ENCODE results near the gene RCHY1.
"Not testable (repeated sequence)": the region's sequence is repeated elsewhere in the genome, so short reads cannot be mapped to it uniquely, and the experiment has no call there.

The RCHY1 gene

GRCh38 chr4:75519452-75519851, 5.2 kb upstream of the RCHY1 start:
- H3K4me1 ChIP-seq (ENCODE audit: control extremely low read depth in 1 of 4, control insufficient read depth in 4 of 4, insufficient read depth in 4 of 4, low read length in 3 of 4); H3K27ac ChIP-seq (ENCODE audit: insufficient read depth in 1 of 2, low read depth in 1 of 2, low read length in 2 of 2, poor library complexity in 1 of 2, severe bottlenecking in 2 of 2); H3K4me3 ChIP-seq (ENCODE audit: control insufficient read depth in 1 of 7, extremely low read depth in 1 of 7, insufficient read depth in 4 of 7, low read depth in 2 of 7, low read length in 6 of 7); H3K9me3 ChIP-seq (ENCODE audit: control extremely low read depth in 1 of 5, control insufficient read depth in 4 of 5, insufficient read depth in 2 of 5, low read depth in 1 of 5, low read length in 4 of 5); H3K27me3 ChIP-seq (replicated peaks in 2 of 5; ENCODE audit: control insufficient read depth in 4 of 5, insufficient read depth in 5 of 5, low read length in 4 of 5); POLR2A ChIA-PET; DNase-seq: not testable (repeated sequence)
- WGBS (ENCODE audit: insufficient coverage), result no CpG with 5 or more reads among the region's 7 CpGs
- H3K36me3 ChIP-seq (ENCODE audit: control insufficient read depth in 4 of 4, insufficient read depth in 4 of 4, low read length in 3 of 4), result peaks cover 7 to 39% (median 19%) of the 10 kb centered on the region in 4 experiments
- CTCF ChIA-PET, result interaction anchor here (1.0 kb wide), 1 partner anchor 26 kb away, joined by 3 read pairs; no protein-coding TSS in a partner anchor

DNA sequence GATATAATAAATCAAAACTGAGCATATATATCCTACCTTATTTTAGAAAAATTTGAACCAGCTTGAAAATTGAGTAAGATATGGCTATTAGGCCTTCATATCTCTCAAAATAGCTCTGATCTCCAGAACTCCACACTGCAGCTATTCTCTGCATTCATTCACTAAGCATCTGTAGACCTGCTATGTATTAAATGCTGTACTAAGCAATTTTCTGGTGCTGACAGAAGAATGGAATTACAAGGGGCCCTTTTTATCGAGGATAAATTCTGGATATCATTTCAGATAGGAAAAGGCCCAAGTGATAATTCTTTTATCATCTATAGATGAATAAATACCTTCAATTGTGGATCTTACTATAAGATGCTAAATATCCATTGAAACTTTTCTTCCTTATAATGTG, 1.9 kb upstream of the RCHY1 start:
- no peaks in the 10 kb centered on the region for H3K27me3 ChIP-seq (replicated peaks in 2 of 5; ENCODE audit: control insufficient read depth in 4 of 5, insufficient read depth in 5 of 5, low read length in 4 of 5)
- POLR2A ChIA-PET, result no interaction called here
- H3K36me3 ChIP-seq (ENCODE audit: control insufficient read depth in 4 of 4, insufficient read depth in 4 of 4, low read length in 3 of 4), result peaks cover 3 to 18% (median 15%) of the 10 kb centered on the region in 4 experiments
- peaks cover 27 to 33% (median 30%) of the 10 kb centered on the region in 4 experiments for H3K4me1 ChIP-seq (ENCODE audit: control extremely low read depth in 1 of 4, control insufficient read depth in 4 of 4, insufficient read depth in 4 of 4, low read length in 3 of 4)
- no peak overlapping the region for H3K27ac ChIP-seq (ENCODE audit: insufficient read depth in 1 of 2, low read depth in 1 of 2, low read length in 2 of 2, poor library complexity in 1 of 2, severe bottlenecking in 2 of 2)
- WGBS (ENCODE audit: insufficient coverage), result no CpG with 5 or more reads among the region's 1 CpG
- no peaks in the 10 kb centered on the region for H3K9me3 ChIP-seq (ENCODE audit: control extremely low read depth in 1 of 5, control insufficient read depth in 4 of 5, insufficient read depth in 2 of 5, low read depth in 1 of 5, low read length in 4 of 5)
- CTCF ChIA-PET, result interaction anchor here (1.6 kb wide), 1 partner anchor 10 kb away, joined by 4 read pairs; no protein-coding TSS in a partner anchor
- DNase-seq, result no peak
- H3K4me3 ChIP-seq (ENCODE audit: control insufficient read depth in 1 of 7, extremely low read depth in 1 of 7, insufficient read depth in 4 of 7, low read depth in 2 of 7, low read length in 6 of 7), result no peak overlapping the region

GRCh38 chr4:75514949-75515612, 878 bp upstream of the RCHY1 start:
- Histone ChIP-seq H3K36me3 (ENCODE audit: control insufficient read depth in 4 of 4, insufficient read depth in 4 of 4, low read length in 3 of 4) (peaks cover 3 to 16% (median 12%) of the 10 kb centered on the region in 4 experiments), H3K9me3 (ENCODE audit: control extremely low read depth in 1 of 5, control insufficient read depth in 4 of 5, insufficient read depth in 2 of 5, low read depth in 1 of 5, low read length in 4 of 5) (peaks cover 0 to under 1% (median 0%) of the 10 kb centered on the region in 5 experiments), H3K4me1 (ENCODE audit: control extremely low read depth in 1 of 4, control insufficient read depth in 4 of 4, insufficient read depth in 4 of 4, low read length in 3 of 4) (peaks cover 29 to 38% (median 33%) of the 10 kb centered on the region in 4 experiments), H3K27ac (ENCODE audit: insufficient read depth in 1 of 2, low read depth in 1 of 2, low read length in 2 of 2, poor library complexity in 1 of 2, severe bottlenecking in 2 of 2) (peak overlapping the region; percentile 85 to 94), H3K27me3 (replicated peaks in 2 of 5; ENCODE audit: control insufficient read depth in 4 of 5, insufficient read depth in 5 of 5, low read length in 4 of 5) (no peaks in the 10 kb centered on the region), H3K4me3 (ENCODE audit: control insufficient read depth in 1 of 7, extremely low read depth in 1 of 7, insufficient read depth in 4 of 7, low read depth in 2 of 7, low read length in 6 of 7) (peak overlapping the region; percentile 89 to 97 (median 91))
- DNase-seq, result no peak
- WGBS (ENCODE audit: insufficient coverage), result 87% methylated on average over 6 of the region's 9 CpGs
- ChIA-PET CTCF (interaction anchor here (0.9 to 1.6 kb wide), 2 partner anchors 10 to 11 kb away, joined by 3 to 4 read pairs; no protein-coding TSS in a partner anchor), POLR2A (no interaction called here)

GRCh38 chr4:75513526-75514130, 575 bp downstream of the RCHY1 start:
- Histone ChIP-seq H3K27me3 (replicated peaks in 2 of 5; ENCODE audit: control insufficient read depth in 4 of 5, insufficient read depth in 5 of 5, low read length in 4 of 5) (no peaks in the 10 kb centered on the region), H3K27ac (ENCODE audit: insufficient read depth in 1 of 2, low read depth in 1 of 2, low read length in 2 of 2, poor library complexity in 1 of 2, severe bottlenecking in 2 of 2) (peak overlapping the region; percentile 85 to 94), H3K4me1 (ENCODE audit: control extremely low read depth in 1 of 4, control insufficient read depth in 4 of 4, insufficient read depth in 4 of 4, low read length in 3 of 4) (peaks cover 29 to 38% (median 33%) of the 10 kb centered on the region in 4 experiments), H3K9me3 (ENCODE audit: control extremely low read depth in 1 of 5, control insufficient read depth in 4 of 5, insufficient read depth in 2 of 5, low read depth in 1 of 5, low read length in 4 of 5) (peaks cover 0 to 6% (median 2%) of the 10 kb centered on the region in 5 experiments), H3K4me3 (ENCODE audit: control insufficient read depth in 1 of 7, extremely low read depth in 1 of 7, insufficient read depth in 4 of 7, low read depth in 2 of 7, low read length in 6 of 7) (peak overlapping the region; percentile 89 to 97 (median 91)), H3K36me3 (ENCODE audit: control insufficient read depth in 4 of 4, insufficient read depth in 4 of 4, low read length in 3 of 4) (peaks cover 0 to 17% (median 11%) of the 10 kb centered on the region in 4 experiments)
- CTCF ChIA-PET, result interaction anchor here (1.4 kb wide), 1 partner anchor 197 kb away, joined by 3 read pairs; no protein-coding TSS in a partner anchor
- POLR2A ChIA-PET, result interaction anchor here (1.0 to 1.2 kb wide), 2 partner anchors 159 to 211 kb away, joined by 3 read pairs; partner anchors contain the start of gene USO1
- 0% methylated on average over 11 of the region's 12 CpGs for WGBS (ENCODE audit: insufficient coverage)
- DNase-seq, result peak in 2 of 3 donors; percentile 34 to 51

DNA sequence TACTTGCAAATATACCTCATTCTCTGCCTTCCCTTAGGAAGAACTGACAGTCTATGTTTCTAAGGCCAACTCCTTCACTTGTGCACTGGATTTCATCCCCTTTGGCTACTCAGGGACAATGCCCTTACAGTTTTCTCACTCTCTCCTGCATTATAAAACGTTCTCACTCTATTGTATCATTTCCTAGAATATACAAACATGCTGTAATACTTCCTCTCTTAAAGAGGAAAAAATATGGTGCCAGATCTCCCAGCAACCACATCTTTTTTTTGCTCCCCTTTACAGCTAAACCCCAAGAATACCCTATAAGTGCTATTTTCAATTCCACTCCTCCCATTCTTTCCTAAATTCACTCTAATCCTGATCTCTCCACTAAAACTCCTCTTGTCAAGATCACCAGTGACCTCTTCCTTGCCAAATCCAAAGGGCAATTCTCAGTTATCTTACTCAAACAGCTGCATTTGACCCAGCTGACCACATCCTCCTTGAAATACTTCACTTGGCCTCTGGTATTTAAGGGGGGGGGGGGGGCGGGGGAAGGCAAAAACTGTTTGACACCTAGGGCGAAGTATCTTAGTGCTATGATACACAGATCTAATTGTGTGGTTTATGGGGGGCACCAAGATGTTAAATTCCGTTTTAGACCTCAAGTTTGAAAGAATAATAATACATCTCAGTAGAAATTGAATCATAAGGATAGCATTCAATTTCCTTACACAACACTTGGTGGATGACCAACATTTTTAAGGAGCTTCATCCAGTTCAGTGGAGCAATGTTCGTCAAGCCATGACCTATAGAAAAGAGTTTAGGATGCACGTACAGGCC, 1.6 kb downstream of the RCHY1 start:
- Histone ChIP-seq H3K4me3 (ENCODE audit: control insufficient read depth in 1 of 7, extremely low read depth in 1 of 7, insufficient read depth in 4 of 7, low read depth in 2 of 7, low read length in 6 of 7) (peak overlapping the region in 6 of 7 experiments; percentile 89 to 97 (median 91)), H3K36me3 (ENCODE audit: control insufficient read depth in 4 of 4, insufficient read depth in 4 of 4, low read length in 3 of 4) (peaks cover 0 to 19% (median 6%) of the 10 kb centered on the region in 4 experiments), H3K27ac (ENCODE audit: insufficient read depth in 1 of 2, low read depth in 1 of 2, low read length in 2 of 2, poor library complexity in 1 of 2, severe bottlenecking in 2 of 2) (peak overlapping the region; percentile 30 to 94), H3K4me1 (ENCODE audit: control extremely low read depth in 1 of 4, control insufficient read depth in 4 of 4, insufficient read depth in 4 of 4, low read length in 3 of 4) (peaks cover 29 to 38% (median 33%) of the 10 kb centered on the region in 4 experiments), H3K27me3 (replicated peaks in 2 of 5; ENCODE audit: control insufficient read depth in 4 of 5, insufficient read depth in 5 of 5, low read length in 4 of 5) (no peaks in the 10 kb centered on the region), H3K9me3 (ENCODE audit: control extremely low read depth in 1 of 5, control insufficient read depth in 4 of 5, insufficient read depth in 2 of 5, low read depth in 1 of 5, low read length in 4 of 5) (peaks cover 0 to 6% (median 2%) of the 10 kb centered on the region in 5 experiments)
- ChIA-PET CTCF (interaction anchor here (1.4 kb wide), 1 partner anchor 198 kb away, joined by 3 read pairs; no protein-coding TSS in a partner anchor), POLR2A (interaction anchor here (1.0 kb wide), 1 partner anchor 160 kb away, joined by 3 read pairs; no protein-coding TSS in a partner anchor)
- WGBS (ENCODE audit: insufficient coverage), result 10% methylated on average over 2 of the region's 6 CpGs
- DNase-seq, result peak; percentile 70 to 89 (median 85)

DNA sequence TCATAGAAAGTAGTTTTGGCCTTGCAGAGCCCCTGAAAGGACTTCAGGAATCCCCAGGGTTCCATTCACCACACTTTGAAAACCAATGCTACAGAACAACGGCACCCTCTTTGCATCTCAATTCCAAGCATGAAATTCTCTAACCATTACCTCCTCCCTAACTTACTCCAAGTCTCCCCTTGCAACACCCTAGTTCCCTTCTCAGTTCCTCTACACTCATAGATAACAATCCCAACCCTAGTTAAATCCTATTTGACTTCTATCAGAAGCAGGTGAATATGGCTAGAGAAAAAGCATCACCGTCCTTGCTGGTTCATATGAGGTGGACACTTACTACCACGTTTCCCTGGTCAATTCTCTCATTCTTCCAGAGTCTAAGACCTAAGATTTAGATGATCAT, 2.4 kb downstream of the RCHY1 start:
- POLR2A ChIA-PET, result no interaction called here
- Histone ChIP-seq H3K9me3 (ENCODE audit: control extremely low read depth in 1 of 5, control insufficient read depth in 4 of 5, insufficient read depth in 2 of 5, low read depth in 1 of 5, low read length in 4 of 5) (peaks cover 0 to 6% (median 2%) of the 10 kb centered on the region in 5 experiments), H3K4me3 (ENCODE audit: control insufficient read depth in 1 of 7, extremely low read depth in 1 of 7, insufficient read depth in 4 of 7, low read depth in 2 of 7, low read length in 6 of 7) (peak overlapping the region in 5 of 7 experiments; percentile 35 to 97 (median 91)), H3K27ac (ENCODE audit: insufficient read depth in 1 of 2, low read depth in 1 of 2, low read length in 2 of 2, poor library complexity in 1 of 2, severe bottlenecking in 2 of 2) (peak overlapping the region; percentile 30 to 67), H3K27me3 (replicated peaks in 2 of 5; ENCODE audit: control insufficient read depth in 4 of 5, insufficient read depth in 5 of 5, low read length in 4 of 5) (no peaks in the 10 kb centered on the region), H3K4me1 (ENCODE audit: control extremely low read depth in 1 of 4, control insufficient read depth in 4 of 4, insufficient read depth in 4 of 4, low read length in 3 of 4) (peaks cover 29 to 38% (median 33%) of the 10 kb centered on the region in 4 experiments), H3K36me3 (ENCODE audit: control insufficient read depth in 4 of 4, insufficient read depth in 4 of 4, low read length in 3 of 4) (peaks cover 0 to 21% (median 7%) of the 10 kb centered on the region in 4 experiments)
- CTCF ChIA-PET, result no interaction called here
- no peak for DNase-seq
- WGBS (ENCODE audit: insufficient coverage), result 78% methylated on average over 2 of the region's 3 CpGs
